Effector CD8-positive, alpha-beta T cell (primary cell): ENCODE measurements around the gene FANCC.
"Not testable (repeated sequence)": the region's sequence is repeated elsewhere in the genome, so short reads cannot be mapped to it uniquely, and the experiment has no call there.

Source experiments
- DNase-seq: peaks from one replicate; lab custom pipeline; 2025; lab: John Stamatoyannopoulos, UW

Gene FANCC

DNA sequence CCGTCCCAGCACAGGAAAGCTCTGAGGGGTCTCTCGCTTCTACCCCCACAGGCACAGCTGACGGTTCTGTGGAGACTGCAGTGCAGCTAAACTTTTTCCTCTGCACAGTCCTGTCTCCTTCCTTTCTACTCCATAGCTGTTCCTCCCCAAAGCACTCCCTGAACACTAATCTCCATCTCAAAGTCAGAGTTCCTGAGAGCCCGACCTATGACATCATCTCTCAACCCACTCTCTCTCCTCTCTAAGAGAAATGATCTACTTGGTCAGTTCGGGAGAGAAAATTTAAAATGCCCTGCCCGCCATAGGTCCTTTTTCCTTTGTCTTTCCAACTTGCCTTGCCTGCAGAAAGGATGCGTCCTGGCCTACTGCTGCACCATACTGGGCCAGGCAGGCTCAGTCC, 90.6 kb downstream of the FANCC start:
- no peak for DNase-seq

GRCh38 chr9:95225726-95226106, 91.8 kb downstream of the FANCC start:
- DNase-seq: no peak

DNA sequence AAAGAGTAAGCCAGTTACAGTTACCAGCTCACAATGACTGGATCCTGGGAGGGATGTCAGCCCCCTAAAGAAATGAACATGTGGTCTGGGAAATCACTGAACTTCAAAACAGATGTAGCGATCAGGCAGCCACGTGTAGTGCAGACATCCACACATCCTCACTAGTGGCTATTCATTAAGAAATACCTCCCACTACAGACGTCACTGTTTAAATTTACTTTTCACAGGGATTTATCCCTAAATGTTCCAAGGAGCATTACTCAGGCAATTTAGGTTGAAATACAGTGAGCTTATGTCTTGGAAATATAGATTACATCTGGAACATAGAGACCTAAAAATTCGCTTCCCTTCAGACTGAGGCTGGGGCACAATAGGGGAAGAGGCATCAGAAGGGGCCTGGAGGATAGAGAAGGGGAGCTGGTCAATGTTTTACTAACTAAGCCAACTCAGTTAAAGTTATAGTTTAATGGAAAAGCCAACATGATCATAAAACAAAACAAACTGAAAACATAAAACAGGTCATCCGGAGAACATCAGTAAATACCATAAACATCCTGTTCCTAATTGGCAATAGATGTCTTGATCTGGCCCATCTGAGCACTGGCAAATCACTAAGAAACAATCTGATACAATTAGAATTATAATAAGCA, 92.3 kb downstream of the FANCC start:
- no peak for DNase-seq

DNA sequence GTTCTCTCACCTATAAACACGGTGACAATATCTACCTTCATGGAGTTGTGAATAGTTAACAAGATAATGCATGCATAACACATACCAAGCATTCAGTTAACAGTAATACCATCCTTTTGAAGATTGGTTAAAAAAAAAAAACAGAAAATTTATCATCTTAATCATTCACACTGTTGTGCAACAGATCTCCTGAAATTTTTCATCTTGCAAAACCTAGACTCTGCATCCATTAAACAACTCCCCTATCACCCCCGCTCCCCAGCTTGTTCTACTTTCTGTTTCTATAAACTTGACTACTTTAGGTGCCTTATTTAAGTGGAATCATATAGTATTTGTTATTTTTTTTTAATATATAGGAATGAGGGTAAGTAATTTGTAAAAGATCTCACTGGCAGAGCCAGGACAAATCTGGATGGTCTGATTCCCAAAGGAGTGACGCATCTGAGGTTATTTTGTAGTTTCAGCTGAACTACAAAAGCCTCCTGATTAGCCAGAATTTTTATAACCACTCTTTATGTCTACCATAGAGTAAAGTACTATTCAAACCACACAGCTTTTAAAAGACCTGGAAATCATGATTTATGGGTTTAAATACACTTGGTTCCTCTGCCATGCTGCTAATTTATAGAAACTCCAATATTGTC, 93.0 kb downstream of the FANCC start:
- no peak for DNase-seq

DNA sequence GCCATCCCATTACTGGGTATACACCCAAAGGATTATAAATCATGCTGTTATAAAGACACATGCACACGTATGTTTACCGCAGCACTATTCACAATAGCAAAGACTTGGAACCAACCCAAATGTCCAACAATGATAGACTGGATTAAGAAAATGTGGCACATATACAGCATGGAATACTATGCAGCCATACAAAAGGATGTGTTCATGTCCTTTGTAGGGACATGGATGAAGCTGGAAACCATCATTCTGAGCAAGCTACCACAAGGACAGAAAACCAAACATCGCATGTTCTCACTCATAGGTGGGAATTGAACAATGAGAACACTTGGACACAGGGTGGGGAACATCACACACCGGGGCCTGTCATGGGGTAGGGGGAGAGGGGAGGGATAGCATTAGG, 97.2 kb downstream of the FANCC start:
- not testable (repeated sequence) for DNase-seq

- DNase-seq: no peak
These were observed 98.7 kb downstream of the FANCC start for GRCh38 chr9:95218773-95219172.

GRCh38 chr9:95217936-95218335, 99.6 kb downstream of the FANCC start:
- DNase-seq: no peak

DNA sequence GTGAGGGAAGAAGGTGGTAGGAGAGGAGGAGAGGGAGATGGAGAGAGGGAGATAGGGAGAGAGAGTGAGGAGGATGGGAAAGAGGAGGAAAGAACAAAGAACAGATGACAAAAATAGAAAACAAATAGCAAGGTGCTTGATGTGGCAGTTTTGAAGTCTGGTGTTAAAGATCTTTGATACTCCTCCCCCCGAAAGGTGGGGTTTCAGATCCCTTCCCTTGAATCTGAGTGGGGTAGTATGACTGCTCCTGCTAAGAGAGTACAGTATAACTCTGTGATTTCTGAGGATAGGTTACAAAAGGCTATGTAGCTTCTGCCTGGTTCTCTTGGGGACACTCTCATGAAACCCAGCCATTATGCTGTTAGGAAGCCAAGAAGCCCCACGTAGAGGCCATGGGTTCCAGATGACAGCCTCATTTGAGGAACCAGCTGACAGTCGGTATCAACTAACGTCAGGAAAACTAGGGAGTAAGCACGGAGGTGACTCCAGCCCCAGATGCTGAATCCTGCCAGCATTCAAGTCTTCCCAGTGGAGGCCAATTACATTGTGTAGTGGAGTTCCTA, 102.1 kb downstream of the FANCC start:
- no peak for DNase-seq

DNA sequence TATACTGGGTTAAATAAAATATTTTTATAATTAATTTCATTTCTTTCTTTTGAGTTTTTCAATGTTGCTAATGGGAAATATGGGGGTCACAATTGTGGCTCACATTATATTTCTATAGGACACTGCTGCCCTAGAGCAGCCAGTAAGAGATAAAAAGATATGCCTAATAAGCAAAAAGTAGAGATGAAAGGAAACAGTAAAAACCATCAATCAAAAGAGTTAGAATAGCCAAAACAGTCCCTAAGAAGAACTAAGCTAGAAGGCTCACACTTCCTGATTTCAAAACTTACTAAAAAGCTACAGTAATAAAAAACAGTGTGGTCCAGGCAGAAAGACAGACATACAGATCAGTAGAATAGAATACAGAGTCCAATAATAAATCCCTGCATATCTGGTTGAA, 104.4 kb downstream of the FANCC start:
- no peak for DNase-seq

GRCh38 chr9:95211028-95211427, 106.5 kb downstream of the FANCC start:
- DNase-seq: no peak

DNA sequence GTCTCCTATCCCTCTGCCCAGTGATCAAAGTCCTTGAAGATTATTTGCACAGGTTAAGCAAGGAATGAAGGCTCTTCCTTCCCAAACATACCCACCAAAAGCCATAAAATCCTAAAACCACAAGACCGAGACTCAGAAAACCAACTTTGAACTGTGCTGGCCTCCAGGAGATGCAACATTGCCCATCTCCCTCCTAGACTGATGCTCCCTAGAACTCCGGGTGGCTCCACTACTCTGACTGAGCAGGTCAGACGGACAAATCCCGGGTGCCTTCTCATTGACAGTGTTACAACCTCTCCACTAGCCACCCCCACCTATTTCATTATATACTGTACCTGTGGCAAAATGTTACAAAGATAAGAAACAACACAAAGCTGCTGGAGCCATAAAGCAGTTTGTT, 110.1 kb downstream of the FANCC start:
- no peak for DNase-seq

DNA sequence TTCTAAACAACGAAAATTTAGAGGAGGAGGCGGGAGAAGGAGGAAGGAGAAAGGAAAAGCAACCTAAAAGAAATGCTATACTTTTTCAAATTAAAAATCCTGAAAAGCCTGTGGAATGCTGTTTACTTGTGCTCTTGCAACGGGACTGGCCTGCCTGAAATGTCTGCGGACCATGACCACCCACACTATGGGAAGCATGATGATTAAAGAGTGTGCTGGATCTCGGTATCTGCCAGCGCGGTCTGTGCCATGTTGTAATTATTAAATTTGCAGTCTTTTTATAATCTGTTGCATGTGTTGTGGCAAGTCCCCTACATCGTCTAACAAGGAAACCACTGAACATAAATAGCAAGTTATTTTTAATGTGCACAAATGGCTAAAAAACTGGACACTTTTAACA, 111.4 kb downstream of the FANCC start:
- no peak for DNase-seq

- no peak for DNase-seq
These were observed 112.8 kb downstream of the FANCC start for GRCh38 chr9:95204710-95205109.

GRCh38 chr9:95204310-95204709, 113.2 kb downstream of the FANCC start:
- no peak for DNase-seq

DNA sequence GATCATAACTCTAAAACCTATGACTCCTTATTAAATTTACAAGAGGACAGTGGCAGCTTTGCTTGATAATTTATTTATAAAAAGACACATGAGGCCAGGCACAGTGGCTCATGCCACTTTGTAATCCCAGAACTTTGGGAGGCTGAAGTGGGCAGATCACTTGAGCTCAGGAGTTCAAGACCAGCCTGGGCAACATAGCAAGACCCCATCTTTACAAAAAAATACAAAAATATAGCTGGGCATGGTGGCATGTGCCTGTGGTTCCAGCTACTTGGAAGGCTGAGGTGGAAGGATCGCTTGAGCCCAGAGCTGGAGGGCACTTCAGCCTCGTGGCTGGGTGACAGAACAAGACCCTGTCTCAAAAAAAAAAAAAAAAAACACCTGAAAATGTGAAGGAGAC, 114.5 kb downstream of the FANCC start:
- not testable (repeated sequence) for DNase-seq

GRCh38 chr9:95202076-95202681, 115.3 kb downstream of the FANCC start:
- DNase-seq: no peak

DNA sequence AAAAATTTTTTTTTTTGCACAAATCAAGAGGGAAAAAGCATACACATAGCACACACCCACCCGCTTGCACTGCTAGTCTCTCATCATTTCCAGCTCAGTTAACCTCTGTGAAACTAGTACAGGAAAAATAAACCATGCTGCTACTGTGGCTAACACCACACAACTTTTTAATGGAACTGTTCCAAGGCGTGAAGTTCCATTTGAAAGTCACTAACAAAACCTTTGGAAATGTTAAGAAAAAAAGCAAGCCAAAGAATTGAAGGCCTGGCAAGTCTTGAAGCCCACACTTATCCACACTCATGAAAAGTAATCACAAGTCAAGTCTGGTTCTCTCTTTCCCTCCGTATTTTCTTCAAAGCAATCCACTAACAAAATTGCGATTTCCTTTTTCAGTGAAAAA, 116.3 kb downstream of the FANCC start:
- no peak for DNase-seq

GRCh38 chr9:95197692-95198271, 119.7 kb downstream of the FANCC start:
- no peak for DNase-seq

- DNase-seq: no peak
These were observed 124.0 kb downstream of the FANCC start for GRCh38 chr9:95193480-95193879.

- DNase-seq: no peak
These were observed 124.4 kb downstream of the FANCC start for GRCh38 chr9:95193067-95193466.

DNA sequence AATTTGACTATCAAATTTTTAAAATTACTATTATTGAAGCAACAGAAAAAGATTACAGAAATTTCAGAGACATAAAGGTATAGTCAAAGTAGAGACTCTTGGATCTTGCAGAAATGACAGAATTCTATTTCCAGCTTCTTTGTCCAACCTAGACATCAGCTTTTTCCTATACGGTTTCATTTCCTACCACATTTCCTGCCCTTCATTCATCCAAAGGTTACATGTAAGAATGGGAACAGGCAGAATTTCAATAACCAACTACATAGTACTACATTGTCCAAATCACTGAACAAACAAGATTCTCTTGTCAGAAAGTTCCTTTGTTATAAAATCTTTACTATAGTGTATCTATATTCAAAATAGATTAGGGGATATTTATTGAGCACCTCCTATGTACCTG, 124.9 kb downstream of the FANCC start:
- DNase-seq: no peak

- no peak for DNase-seq
These were observed 127.1 kb downstream of the FANCC start for GRCh38 chr9:95190413-95190812.
